ENCODE measurements around the gene AK1.
A peak's percentile ranks its signal among the peaks of the same experiment; 100 is the strongest.

Gene AK1

DNA sequence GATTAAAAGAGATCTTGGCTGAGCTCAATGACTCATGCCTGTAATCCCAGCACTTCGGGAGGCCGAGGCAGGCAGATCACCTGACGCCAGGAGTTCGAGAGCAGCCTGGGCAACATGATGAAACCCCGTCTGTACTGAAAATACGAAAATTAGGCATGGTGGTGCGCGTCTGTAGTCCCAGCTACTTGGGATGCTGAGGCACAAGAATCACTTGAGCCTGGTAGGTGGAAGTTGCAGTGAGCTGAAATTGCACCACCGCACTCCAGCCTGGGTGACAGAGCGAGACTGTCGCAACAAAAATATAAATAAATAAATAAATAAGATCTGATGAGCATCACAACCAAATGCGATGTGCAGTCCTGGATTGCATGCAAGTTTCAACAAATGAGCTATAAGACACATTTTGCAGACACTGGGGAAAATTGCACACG is 14.3 kb downstream of the AK1 start:
- TF ChIP-seq FOXP2 (optimal IDR thresholded peaks at IDR 0.05; ENCODE audit: borderline replicate concordance, extremely low read depth, extremely low read length, insufficient read depth) = no peak
- TF ChIP-seq POLR2AphosphoS5 (IDR thresholded peaks at IDR 0.05; ENCODE audit: low read depth, low read length) = no peak
- no peak for TF ChIP-seq TAF1 (IDR thresholded peaks at IDR 0.05; ENCODE audit: borderline replicate concordance, insufficient read depth, low read length)
- TF ChIP-seq SIN3A (IDR thresholded peaks at IDR 0.05; ENCODE audit: borderline replicate concordance, insufficient read depth, low read length) = no peak
- no peak for TF ChIP-seq REST (IDR thresholded peaks at IDR 0.05; ENCODE audit: insufficient read depth in 1 of 2, low read depth in 2 of 2, low read length in 2 of 2)

DNA sequence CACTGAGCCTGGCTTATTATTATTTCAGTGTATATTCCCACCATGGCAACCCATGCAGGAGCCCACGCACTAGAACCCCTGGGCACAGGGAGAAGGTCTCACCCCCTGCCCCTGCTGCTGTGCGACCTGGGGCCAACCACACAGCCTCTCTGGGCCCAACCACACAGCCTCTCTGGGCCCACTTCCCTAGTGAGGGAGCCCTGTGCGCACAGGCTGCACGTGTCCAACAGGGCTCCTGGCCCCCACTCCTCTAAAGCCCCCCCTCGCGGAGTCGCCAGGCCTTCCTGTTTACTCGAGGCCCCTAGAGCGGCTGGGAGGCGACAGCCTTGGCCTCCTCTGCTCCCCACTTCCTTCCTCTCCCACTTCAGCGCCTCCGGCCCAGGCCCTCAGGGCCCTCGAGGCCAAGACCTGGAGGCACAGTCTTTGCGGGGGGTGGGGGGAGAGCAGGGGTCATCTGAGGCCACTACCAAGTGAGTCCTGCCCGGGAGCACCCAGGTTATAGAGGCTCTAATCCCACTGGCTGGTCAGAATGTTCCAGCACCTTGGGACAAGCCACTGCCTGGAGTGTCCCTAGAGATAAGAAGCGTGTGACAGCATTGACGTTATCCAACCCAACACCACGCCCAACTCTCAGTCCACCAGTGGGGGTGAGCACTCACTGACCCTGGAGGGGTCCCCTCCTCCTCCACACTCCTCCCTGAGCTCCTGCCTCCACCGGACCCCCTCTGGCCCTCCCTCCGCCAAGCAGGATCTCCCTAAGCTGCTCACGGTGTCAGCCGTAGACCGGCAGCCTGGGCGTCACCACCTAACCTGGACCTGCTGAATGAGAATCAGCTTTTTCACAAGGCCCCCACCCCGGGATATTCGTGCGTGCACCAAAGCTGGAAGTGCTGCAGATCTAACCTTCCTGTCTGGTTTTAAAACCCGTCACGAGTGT is 15.1 kb downstream of the AK1 start:
- TF ChIP-seq TAF1 (IDR thresholded peaks at IDR 0.05; ENCODE audit: borderline replicate concordance, insufficient read depth, low read length) (no peak), POLR2AphosphoS5 (IDR thresholded peaks at IDR 0.05; ENCODE audit: low read depth, low read length) (no peak), SIN3A (IDR thresholded peaks at IDR 0.05; ENCODE audit: borderline replicate concordance, insufficient read depth, low read length) (0 out of 2 replicates have a peak, but pooled peaks have one; percentile 44), REST (IDR thresholded peaks at IDR 0.05; ENCODE audit: insufficient read depth in 1 of 2, low read depth in 2 of 2, low read length in 2 of 2) (peak in 1 of 2 experiments; percentile 57; a peak in 1 of 4 replicates)

DNA sequence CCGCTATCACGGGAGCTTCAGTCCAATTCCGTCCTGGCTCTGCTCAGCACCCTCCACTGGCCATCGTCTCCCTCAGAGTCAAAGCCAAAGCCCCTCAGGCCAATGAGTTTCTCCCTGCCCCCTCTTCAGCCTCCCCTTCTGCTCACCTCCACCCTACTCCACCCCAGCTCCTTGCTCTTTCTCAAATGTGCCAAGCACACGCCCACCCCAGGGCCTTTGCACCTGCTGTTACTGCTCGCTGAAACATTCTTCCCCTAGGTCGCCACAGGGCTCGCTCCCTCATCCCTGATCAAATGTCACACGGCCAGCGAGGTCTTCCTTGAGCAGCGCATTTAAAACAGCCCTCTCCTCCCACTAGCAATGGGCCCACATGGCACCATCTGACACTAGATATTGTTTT is 16.7 kb downstream of the AK1 start:
- TF ChIP-seq POLR2AphosphoS5 (IDR thresholded peaks at IDR 0.05; ENCODE audit: low read depth, low read length) = no peak
- TF ChIP-seq FOXP2 (optimal IDR thresholded peaks at IDR 0.05; ENCODE audit: borderline replicate concordance, extremely low read depth, extremely low read length, insufficient read depth) = no peak
- TF ChIP-seq SIN3A (IDR thresholded peaks at IDR 0.05; ENCODE audit: borderline replicate concordance, insufficient read depth, low read length) = no peak
- TF ChIP-seq REST (IDR thresholded peaks at IDR 0.05; ENCODE audit: insufficient read depth in 1 of 2, low read depth in 2 of 2, low read length in 2 of 2) = no peak
- no peak for TF ChIP-seq TAF1 (IDR thresholded peaks at IDR 0.05; ENCODE audit: borderline replicate concordance, insufficient read depth, low read length)

- no peak for TF ChIP-seq POLR2AphosphoS5 (IDR thresholded peaks at IDR 0.05; ENCODE audit: low read depth, low read length)
- no peak for TF ChIP-seq REST (IDR thresholded peaks at IDR 0.05; ENCODE audit: insufficient read depth in 1 of 2, low read depth in 2 of 2, low read length in 2 of 2)
Measured at GRCh38 chr9:127860260-127860659, 17.2 kb downstream of the AK1 start.
